Fibroblast of skin of back (primary cell): ENCODE results near the gene BBOF1.

Experiments
- DNase-seq: peaks from one replicate; pipeline ENCODE4 v3.0.0-alpha.2; 2013

The BBOF1 gene

DNA sequence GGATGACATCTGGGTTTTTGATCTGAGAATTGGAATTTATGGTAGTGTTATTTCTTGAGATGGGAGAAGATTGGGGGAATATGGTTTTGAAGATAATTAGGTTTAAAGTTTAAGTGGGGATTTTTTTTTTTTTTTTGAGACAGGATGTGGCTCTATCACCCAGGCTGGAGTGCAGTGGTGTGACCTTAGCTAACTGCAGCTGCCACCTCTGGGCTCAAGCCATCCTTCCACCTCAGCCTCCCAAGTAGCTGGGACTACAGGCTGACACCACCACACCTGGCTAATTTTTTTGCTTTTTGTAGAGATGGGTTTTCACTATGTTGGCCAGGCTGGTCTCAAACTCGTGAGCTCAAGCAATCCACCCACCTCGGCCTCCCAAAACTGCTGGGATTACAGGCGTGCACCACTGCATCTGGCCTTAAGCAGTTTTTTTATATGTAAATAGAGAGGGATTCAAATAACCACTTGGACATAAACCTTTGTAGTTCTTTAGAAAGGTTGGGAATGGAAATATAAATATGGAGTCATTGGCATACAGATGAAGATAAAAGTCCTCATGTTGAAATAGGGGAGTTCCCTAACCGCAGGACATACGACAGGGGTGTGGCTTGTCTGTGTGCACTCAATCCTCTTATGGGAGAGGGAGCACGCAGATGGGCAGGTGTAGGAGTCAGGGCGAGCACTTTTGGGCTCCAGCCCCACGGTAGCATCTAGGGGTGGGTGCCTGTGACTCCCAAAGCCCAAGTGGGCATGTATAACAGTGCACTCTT, 70.3 kb downstream of the BBOF1 start:
- no peak for DNase-seq

DNA sequence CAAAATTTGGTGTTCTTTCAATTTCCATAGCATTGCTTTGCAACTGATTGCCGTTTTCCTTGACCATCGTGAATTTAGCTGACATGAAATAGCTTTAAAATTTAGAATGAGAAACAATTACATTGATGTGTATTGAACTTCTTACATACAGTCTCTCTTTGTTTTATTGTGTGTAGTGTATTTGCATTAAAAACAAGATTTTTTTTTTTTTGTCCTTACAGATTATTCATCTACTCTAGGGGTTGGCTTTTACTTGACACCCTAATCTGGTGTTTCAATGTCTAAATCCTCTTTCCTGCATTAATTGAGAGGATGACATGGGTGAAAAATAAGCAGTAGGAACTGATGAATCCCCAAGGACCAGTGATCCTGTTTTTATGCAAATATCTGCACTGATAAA, 86.2 kb downstream of the BBOF1 start:
- no peak for DNase-seq

DNA sequence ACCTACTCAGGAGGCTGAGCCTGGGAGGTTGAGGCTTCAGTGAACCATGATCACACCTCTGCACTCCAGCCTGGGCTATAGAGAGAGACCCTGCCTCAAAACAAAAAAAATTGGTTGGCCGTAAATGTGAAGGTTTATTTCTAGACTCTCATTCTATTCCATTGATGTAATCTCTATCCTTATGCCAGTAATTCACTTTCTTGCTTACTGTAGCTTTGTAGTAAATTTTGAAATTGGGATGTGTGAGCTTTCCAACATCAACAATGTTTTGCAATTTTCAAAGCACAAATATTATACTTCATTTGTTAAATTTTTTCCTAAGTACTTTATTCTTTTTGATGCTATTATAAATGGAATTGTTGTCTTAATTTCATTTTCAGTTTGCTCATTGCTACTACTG, 90.2 kb downstream of the BBOF1 start:
- DNase-seq: no peak

DNA sequence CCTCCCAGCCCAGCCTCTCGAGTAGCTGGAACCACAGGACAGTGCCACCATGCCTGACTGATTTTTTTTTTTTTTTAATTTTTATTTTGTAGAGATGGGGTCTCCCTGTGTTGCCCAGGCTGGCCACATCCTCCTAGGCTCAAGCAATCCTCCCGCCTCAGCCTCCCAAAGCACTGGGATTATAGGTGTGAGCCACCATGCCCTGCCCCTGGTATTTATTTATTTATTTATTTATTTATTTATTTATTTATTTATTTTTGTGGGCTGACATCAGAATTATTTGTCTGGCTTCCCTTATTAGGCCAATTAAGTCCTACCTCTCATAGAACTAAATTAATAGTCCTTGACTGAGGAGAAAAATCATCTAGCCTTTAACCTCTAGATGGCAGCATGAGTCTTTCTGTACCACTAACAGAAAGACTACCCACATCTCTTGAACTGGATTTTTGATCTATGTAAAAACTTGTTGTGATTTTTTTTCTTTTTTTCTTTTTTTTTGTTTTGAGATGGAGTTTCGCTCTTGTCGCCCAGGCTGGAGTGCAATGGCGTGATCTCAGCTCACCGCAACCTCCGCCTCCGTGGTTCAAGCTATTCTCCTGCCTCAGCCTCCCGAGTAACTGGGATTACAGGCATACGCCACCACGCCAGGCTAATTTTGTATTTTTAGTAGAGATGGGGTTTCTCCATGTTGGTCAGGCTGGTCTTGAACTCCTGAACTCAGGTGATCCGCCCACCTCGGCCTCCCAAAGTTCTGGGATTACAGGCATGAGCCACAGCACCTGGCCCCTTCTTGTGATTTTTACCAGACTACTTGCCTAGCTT, 92.5 kb downstream of the BBOF1 start:
- DNase-seq: peak; percentile 58
